Left ventricle myocardium inferior (tissue), 1 donor: Measurements from ENCODE around the gene BIRC3. TPM values are rescaled to one million over a fixed set of nuclear protein-coding genes. Genes with fewer than 3 reads are reported as not detected.

Experiments used
- DNase-seq: peaks from one replicate; pipeline ENCODE4 v3.0.0-alpha.2; 2020
- H3K27ac ChIP-seq: fragments of 200-600 bp; replicated peaks from 2 replicates; pipeline ENCODE4 v1.8.0; 2021
- H3K27me3 ChIP-seq: fragments of 200-600 bp; 2 replicates; pipeline ENCODE4 v1.8.0; 2021; ENCODE audit warnings: low read depth
- H3K36me3 ChIP-seq: fragments of 200-600 bp; 2 replicates; pipeline ENCODE4 v1.8.0; 2021
- H3K4me1 ChIP-seq: fragments of 200-600 bp; 2 replicates; pipeline ENCODE4 v1.8.0; 2021
- H3K4me3 ChIP-seq: fragments of 200-600 bp; 2 replicates; pipeline ENCODE4 v1.8.0; 2021; ENCODE audit warnings: mild to moderate bottlenecking, moderate library complexity
- H3K9me3 ChIP-seq: fragments of 200-600 bp; replicated peaks from 2 replicates; pipeline ENCODE4 v1.8.0; 2021
- CTCF ChIP-seq: fragments of 200-600 bp; IDR thresholded peaks from 2 replicates; pipeline ENCODE4 v1.8.0; 2021; ENCODE audit warnings: antibody characterized with exemption, mild to moderate bottlenecking, borderline replicate concordance
- intact Hi-C: fragments of 100-400 bp; cut with micrococcal nuclease; formaldehyde crosslinking; loops from one replicate; pipeline ENCODE4 v1.11.0; 2022
- total RNA-seq: library from RNA; stranded (reverse); fragmentation: NEBNext Ultra II Directional; extraction: Animal tissue kit (Norgen Biotek cat#: 25700); gene quantifications from one replicate; pipeline ENCODE4 v1.2.1, GENCODE V29; 2021
- donor health status: DM: no; HTN: yes; CAD: no; lungs with severe emphysema.

BIRC3 gene
- total RNA-seq, 1 donor from 2014 or later: 8.1 TPM

GRCh38 chr11:102306048-102306597 lies 11.2 kb upstream of the BIRC3 start:
- Histone ChIP-seq H3K27ac (no peak overlapping the region), H3K27me3 (no peaks in the 10 kb centered on the region), H3K9me3 (peaks cover 16% of the 10 kb centered on the region), H3K4me1 (peaks cover 7% of the 10 kb centered on the region), H3K4me3 (no peak overlapping the region), H3K36me3 (no peaks in the 10 kb centered on the region)
- intact Hi-C loops: no loop called here
- DNase-seq: no peak
- TF ChIP-seq CTCF: no peak

GRCh38 chr11:102306817-102307726 lies 10.2 kb upstream of the BIRC3 start:
- TF ChIP-seq CTCF: no peak
- no peak overlapping the region for H3K27ac ChIP-seq

GRCh38 chr11:102307727-102308038 lies 9.6 kb upstream of the BIRC3 start:
- Histone ChIP-seq H3K27ac (no peak overlapping the region), H3K4me1 (peaks cover 7% of the 10 kb centered on the region), H3K9me3 (peaks cover 4% of the 10 kb centered on the region), H3K27me3 (no peaks in the 10 kb centered on the region), H3K36me3 (no peaks in the 10 kb centered on the region), H3K4me3 (no peak overlapping the region)
- no peak for DNase-seq
- intact Hi-C loops: no loop called here
- no peak for TF ChIP-seq CTCF

More at GRCh38 chr11:102306817-102307726, 10.2 kb upstream of the BIRC3 start:
- no peaks in the 10 kb centered on the region for H3K27me3 ChIP-seq
- intact Hi-C loops: no loop called here
- H3K4me1 ChIP-seq: peaks cover 7% of the 10 kb centered on the region
- H3K4me3 ChIP-seq: no peak overlapping the region
- DNase-seq: no peak
- H3K36me3 ChIP-seq: no peaks in the 10 kb centered on the region
- H3K9me3 ChIP-seq: peaks cover 10% of the 10 kb centered on the region

- Histone ChIP-seq H3K9me3 (no peaks in the 10 kb centered on the region), H3K4me1 (peaks cover 15% of the 10 kb centered on the region), H3K27ac (no peak overlapping the region), H3K36me3 (no peaks in the 10 kb centered on the region), H3K27me3 (no peaks in the 10 kb centered on the region), H3K4me3 (no peak overlapping the region)
- no peak for TF ChIP-seq CTCF
- DNase-seq: no peak
- intact Hi-C loops: no loop called here
Measured at GRCh38 chr11:102309621-102310541, 7.4 kb upstream of the BIRC3 start.

GRCh38 chr11:102312667-102313066 lies 4.6 kb upstream of the BIRC3 start:
- no peaks in the 10 kb centered on the region for H3K36me3 ChIP-seq
- H3K9me3 ChIP-seq: no peaks in the 10 kb centered on the region
- TF ChIP-seq CTCF: no peak
- peak overlapping the region; percentile 47 for H3K4me3 ChIP-seq
- H3K27me3 ChIP-seq: no peaks in the 10 kb centered on the region
- peaks cover 21% of the 10 kb centered on the region for H3K4me1 ChIP-seq
- peak overlapping the region; percentile 75 for H3K27ac ChIP-seq
- DNase-seq: no peak
- intact Hi-C loops: no loop called here
